Ammon's horn (tissue), 1 donor: Measurements from ENCODE around the gene PEAK1.

Source experiments
- DNase-seq: peaks from one replicate; pipeline ENCODE4 v3.0.0-alpha.2; 2016; ENCODE audit warnings: low spot score

The PEAK1 gene

GRCh38 chr15:77060546-77060945, 359.4 kb downstream of the PEAK1 start:
- peak; percentile 62 for DNase-seq

- peak; percentile 51 for DNase-seq
Measured at GRCh38 chr15:77059786-77060361, 360.0 kb downstream of the PEAK1 start.

- DNase-seq: no peak
Measured at GRCh38 chr15:77058468-77058867, 361.4 kb downstream of the PEAK1 start.

GRCh38 chr15:77057685-77058084, 362.2 kb downstream of the PEAK1 start:
- no peak for DNase-seq

GRCh38 chr15:77057072-77057471, 362.8 kb downstream of the PEAK1 start:
- DNase-seq: no peak

- DNase-seq: no peak
Measured at GRCh38 chr15:77053709-77054108, 366.2 kb downstream of the PEAK1 start.

GRCh38 chr15:77052556-77052955, 367.3 kb downstream of the PEAK1 start:
- DNase-seq: no peak
